ENCODE results near the gene NFYA. TPM values are rescaled to one million over a fixed set of nuclear protein-coding genes. Genes with fewer than 3 reads are reported as not detected.

NFYA gene
- total and polyA plus RNA-seq, 2 of the 4 experiments (the other 2 are of a cell fraction): 10.9 to 28.5 TPM

GRCh38 chr6:41136911-41137310 is 64.1 kb downstream of the NFYA start:
- in situ Hi-C loops (cut with MboI; ENCODE audit: low sequenced_read_pairs): no loop called here
- no peak overlapping the region for H3K23ac ChIP-seq (ENCODE audit: low read depth, low read length)
- no peaks in the 10 kb centered on the region for H3K9me3 ChIP-seq (ENCODE audit: control insufficient read depth, insufficient read depth, low read length)
- H3K27me3 ChIP-seq (ENCODE audit: control insufficient read depth, insufficient read depth, low read length): no peaks in the 10 kb centered on the region
- no peaks in the 10 kb centered on the region for H3K9me1 ChIP-seq (ENCODE audit: insufficient read depth, low read length)
- H2AK5ac ChIP-seq (ENCODE audit: low read depth, low read length): no peak overlapping the region
- POLR2A ChIA-PET (ENCODE audit: unreplicated experiment): no interaction called here
- H2BK5ac ChIP-seq (ENCODE audit: low read depth, low read length, poor library complexity, severe bottlenecking): no peak overlapping the region
- H2AFZ ChIP-seq (replicated peaks; ENCODE audit: low read length, poor library complexity): no peak overlapping the region
- no peak overlapping the region for H3K4me3 ChIP-seq (ENCODE audit: insufficient read depth, low read depth, low read length)
- no peaks in the 10 kb centered on the region for H3K79me1 ChIP-seq (ENCODE audit: low read depth in 1 of 2, low read length in 2 of 2)
- no peak overlapping the region for H3K56ac ChIP-seq (ENCODE audit: extremely low read depth, insufficient read depth, low read length)
- no peak overlapping the region for H3K27ac ChIP-seq (ENCODE audit: insufficient read depth, low read length)
- ATAC-seq (ENCODE audit: low read depth) (no peak), DNase-seq (no peak)
- H3K18ac ChIP-seq (ENCODE audit: low read depth, low read length): no peak overlapping the region
- no peak overlapping the region for H4K5ac ChIP-seq (ENCODE audit: low read depth, low read length)
- H3K4ac ChIP-seq (ENCODE audit: low read depth, low read length): no peak overlapping the region
- no peak for TF ChIP-seq CEBPB (IDR thresholded peaks at IDR 0.05; ENCODE audit: low read depth, low read length)
- no peak for TF ChIP-seq NFE2L2 (IDR thresholded peaks at IDR 0.05; ENCODE audit: low read depth, low read length)
- TF ChIP-seq USF2 (IDR thresholded peaks at IDR 0.05; ENCODE audit: low read depth, low read length): no peak
- TF ChIP-seq RFX5 (IDR thresholded peaks at IDR 0.05; ENCODE audit: low read depth, low read length): no peak
- TF ChIP-seq ELK1 (IDR thresholded peaks at IDR 0.05; ENCODE audit: borderline replicate concordance, low read depth, low read length): no peak
- no peak for TF ChIP-seq MAFK (IDR thresholded peaks at IDR 0.05; ENCODE audit: low read depth, low read length)
- no peak for TF ChIP-seq RCOR1 (IDR thresholded peaks at IDR 0.05; ENCODE audit: insufficient replicate concordance, low read length)
- no peak for TF ChIP-seq POLR2A (IDR thresholded peaks at IDR 0.05; ENCODE audit: low read depth, low read length)
- TF ChIP-seq MAZ (IDR thresholded peaks at IDR 0.05; ENCODE audit: borderline replicate concordance, low read depth, low read length): no peak
- no peak for TF ChIP-seq FOS (IDR thresholded peaks at IDR 0.05; ENCODE audit: low read depth, low read length)
- TF ChIP-seq CHD1 (IDR thresholded peaks at IDR 0.05; ENCODE audit: low read depth, low read length): no peak
- TF ChIP-seq MXI1 (IDR thresholded peaks at IDR 0.05; ENCODE audit: borderline replicate concordance, low read depth, low read length): no peak
- TF ChIP-seq CTCF (conservative IDR thresholded peaks at IDR 0.05; ENCODE audit: low read depth, low read length): no peak
- no peak for TF ChIP-seq BHLHE40 (IDR thresholded peaks at IDR 0.05; ENCODE audit: low read depth, low read length)
- TF ChIP-seq SMC3 (IDR thresholded peaks at IDR 0.05; ENCODE audit: low read depth, low read length): no peak
- no peak for TF ChIP-seq RAD21 (IDR thresholded peaks at IDR 0.05; ENCODE audit: low read length)
- no peak overlapping the region for H2AK9ac ChIP-seq (replicated peaks; ENCODE audit: low read depth, low read length, poor library complexity)
- no peak overlapping the region for H3K9ac ChIP-seq (ENCODE audit: low read depth, low read length)
- dilution Hi-C loops (cut with HindIII; ENCODE audit: low sequenced_read_pairs, unreplicated experiment): no loop called here
- H2BK20ac ChIP-seq (ENCODE audit: low read depth, low read length): no peak overlapping the region
- H3K36me3 ChIP-seq (ENCODE audit: control insufficient read depth, insufficient read depth, low read length): no peaks in the 10 kb centered on the region
- no peak overlapping the region for H3K4me2 ChIP-seq (ENCODE audit: low read depth, low read length)
- no peak overlapping the region for H2BK15ac ChIP-seq (ENCODE audit: low read depth, low read length)
- BruUV-seq (replicated peaks): no TSS peak
- CTCF ChIA-PET: no interaction called here
- no peaks in the 10 kb centered on the region for H4K20me1 ChIP-seq (ENCODE audit: insufficient read depth, low read length)
- intact Hi-C loops (cut with micrococcal nuclease): no loop called here
- H2BK120ac ChIP-seq (ENCODE audit: low read depth, low read length): no peak overlapping the region
- H3K14ac ChIP-seq (replicated peaks; ENCODE audit: low read depth, low read length): no peak overlapping the region
- no peaks in the 10 kb centered on the region for H3K4me1 ChIP-seq (ENCODE audit: control insufficient read depth, insufficient read depth, low read length)
- H4K91ac ChIP-seq (ENCODE audit: insufficient read depth, low read depth, low read length): no peak overlapping the region
- no peak overlapping the region for H4K8ac ChIP-seq (ENCODE audit: low read depth in 2 of 2, low read length in 2 of 2)

Data from IMR-90 (cell line).